GM20000 (cell line): ENCODE data around the gene BFSP1.

Experiments used
- DNase-seq: peaks from one replicate; pipeline ENCODE4 v3.0.0; 2012; ENCODE audit warnings: low spot score
- TF ChIP-seq, protein P1 (sequence below): IDR thresholded peaks from 2 replicates; pipeline ENCODE4 v1.5.1; 2012; ENCODE audit warnings: mild to moderate bottlenecking, control low read depth; ENCODE audit errors: extremely low read depth, missing control alignments

BFSP1 gene

DNA sequence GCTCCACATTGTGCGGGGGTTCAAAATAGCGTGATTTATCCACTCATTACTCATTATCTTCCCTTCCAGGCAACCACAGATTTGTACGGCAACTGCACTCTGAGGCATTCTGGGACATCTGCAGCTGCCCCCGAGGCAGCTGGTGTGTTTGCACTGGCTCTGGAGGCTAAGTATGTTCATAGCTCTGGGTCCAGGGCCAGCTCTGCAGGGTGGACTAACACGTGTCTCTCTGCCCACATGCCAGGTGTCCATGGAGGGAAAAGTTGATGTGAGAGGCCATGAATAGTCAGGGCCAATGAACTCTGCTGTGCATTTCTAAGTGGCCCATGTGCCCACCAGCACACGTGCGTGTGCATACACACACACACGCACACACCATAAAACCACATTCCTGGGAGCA, 74.9 kb downstream of the BFSP1 start:
- TF ChIP-seq, protein P1, sequence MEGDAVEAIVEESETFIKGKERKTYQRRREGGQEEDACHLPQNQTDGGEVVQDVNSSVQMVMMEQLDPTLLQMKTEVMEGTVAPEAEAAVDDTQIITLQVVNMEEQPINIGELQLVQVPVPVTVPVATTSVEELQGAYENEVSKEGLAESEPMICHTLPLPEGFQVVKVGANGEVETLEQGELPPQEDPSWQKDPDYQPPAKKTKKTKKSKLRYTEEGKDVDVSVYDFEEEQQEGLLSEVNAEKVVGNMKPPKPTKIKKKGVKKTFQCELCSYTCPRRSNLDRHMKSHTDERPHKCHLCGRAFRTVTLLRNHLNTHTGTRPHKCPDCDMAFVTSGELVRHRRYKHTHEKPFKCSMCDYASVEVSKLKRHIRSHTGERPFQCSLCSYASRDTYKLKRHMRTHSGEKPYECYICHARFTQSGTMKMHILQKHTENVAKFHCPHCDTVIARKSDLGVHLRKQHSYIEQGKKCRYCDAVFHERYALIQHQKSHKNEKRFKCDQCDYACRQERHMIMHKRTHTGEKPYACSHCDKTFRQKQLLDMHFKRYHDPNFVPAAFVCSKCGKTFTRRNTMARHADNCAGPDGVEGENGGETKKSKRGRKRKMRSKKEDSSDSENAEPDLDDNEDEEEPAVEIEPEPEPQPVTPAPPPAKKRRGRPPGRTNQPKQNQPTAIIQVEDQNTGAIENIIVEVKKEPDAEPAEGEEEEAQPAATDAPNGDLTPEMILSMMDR: no peak
- no peak for DNase-seq

DNA sequence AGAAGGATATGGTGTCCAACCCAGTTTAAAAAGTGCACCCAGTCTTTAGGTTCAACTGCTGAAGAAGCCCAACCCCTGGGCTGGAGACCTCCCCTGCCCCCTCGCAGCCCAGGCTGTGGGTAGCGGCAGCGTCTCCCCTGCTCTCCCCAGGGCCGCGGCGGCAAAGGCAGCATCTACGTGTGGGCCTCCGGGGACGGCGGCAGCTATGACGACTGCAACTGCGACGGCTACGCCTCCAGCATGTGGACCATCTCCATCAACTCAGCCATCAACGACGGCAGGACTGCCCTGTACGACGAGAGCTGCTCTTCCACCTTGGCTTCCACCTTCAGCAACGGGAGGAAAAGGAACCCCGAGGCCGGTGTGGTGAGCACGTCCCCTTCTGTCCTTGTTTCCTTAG, 77.6 kb downstream of the BFSP1 start:
- TF ChIP-seq, protein P1: no peak
- no peak for DNase-seq

DNA sequence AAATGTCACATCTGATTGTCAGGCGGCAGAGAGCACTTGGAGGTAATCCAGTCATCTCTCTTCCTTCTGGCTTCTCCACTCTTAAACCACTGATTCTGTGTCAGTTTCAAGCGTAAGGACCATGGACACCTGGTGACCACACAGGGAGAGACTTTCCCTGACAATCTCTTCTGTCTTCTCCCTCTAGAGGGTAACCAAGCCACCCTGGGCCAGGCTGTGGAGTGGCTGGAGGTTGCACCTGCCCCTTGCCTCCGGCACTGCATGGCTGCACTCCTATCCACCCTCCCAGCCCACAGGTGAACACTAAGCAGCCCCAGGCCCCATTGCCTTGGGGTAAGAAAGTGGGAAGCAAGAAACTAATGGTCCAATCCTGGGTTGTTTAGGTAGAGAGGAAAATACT, 78.7 kb downstream of the BFSP1 start:
- TF ChIP-seq, protein P1: no peak
- DNase-seq: no peak

DNA sequence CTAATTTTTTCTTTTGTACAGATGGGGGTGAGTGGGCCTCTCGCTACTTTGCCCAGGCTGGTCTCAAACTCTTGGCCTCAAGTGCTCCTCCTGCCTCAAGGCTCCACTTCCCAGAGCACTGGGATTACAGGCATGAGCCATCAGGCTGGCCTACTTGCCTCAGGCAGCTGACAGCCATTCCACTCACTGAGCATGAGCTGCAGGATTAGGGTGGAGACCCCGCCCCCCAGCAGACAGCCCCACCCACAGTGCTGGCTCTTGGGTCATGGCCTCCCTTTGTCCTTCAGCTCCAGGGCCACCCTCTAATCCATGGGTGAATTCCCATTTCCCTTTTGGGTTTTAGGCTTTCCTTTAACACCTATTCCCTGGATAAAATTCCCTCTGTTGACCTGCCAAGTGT, 82.1 kb downstream of the BFSP1 start:
- TF ChIP-seq, protein P1: no peak
- no peak for DNase-seq

DNA sequence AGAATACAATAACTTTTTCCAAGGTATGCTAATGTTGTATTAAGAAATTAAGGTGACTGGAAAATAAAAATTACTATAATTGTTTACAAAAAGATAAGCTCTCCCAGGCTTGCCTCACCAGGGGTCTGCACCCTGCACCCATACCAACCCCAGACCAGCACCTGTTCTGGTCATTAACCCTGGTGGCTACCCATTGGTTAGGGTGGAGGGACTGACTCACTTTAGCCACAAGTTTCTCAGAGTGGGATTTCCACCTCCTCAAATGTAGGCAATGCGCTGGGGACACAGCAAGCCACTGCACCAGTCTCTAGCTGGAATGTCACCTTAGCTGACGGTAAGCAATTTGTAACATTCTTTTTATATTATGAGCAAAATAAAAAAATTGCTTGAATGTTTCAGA, 83.1 kb downstream of the BFSP1 start:
- DNase-seq: no peak
- TF ChIP-seq, protein P1: no peak

DNA sequence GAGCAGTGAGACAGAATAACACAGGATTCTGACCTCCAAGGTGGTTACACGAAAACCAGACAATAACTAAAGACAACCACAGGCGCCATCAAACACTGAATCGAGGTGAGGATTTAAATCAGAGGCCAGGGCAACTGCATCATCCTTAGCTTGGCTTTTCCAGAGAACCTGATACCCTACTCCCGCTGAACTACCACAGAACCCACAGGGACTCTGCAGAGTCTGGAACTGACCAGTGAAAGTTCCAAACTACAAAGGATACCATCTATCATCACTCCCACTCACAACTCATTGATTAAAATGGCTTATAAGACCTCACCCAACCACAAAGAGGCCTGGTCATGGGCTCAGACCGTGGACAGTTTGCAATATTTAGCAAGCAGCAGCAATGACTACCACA, 85.0 kb downstream of the BFSP1 start:
- TF ChIP-seq, protein P1: no peak
- no peak for DNase-seq

DNA sequence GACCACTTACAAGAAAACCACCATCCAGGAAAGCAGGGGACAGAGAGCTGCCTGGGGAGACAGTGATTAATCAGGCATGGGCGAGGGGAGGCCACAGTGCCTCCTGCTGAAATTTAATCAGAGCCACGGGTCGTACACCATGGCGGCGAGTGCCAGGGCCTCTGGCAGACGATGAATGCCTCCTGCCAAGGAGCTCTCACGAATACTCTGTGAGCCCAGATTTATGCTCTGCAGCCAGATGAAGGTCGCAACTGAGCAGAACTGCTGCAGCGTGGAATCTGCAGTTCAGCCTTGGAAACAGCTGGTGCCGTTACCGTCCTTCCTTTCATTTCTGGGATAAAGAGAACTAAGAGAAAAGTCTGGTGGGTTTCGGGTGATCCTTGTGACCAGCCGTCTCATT, 85.6 kb downstream of the BFSP1 start:
- DNase-seq: no peak
- TF ChIP-seq, protein P1: no peak
